CD8-positive, alpha-beta memory T cell (primary cell): ENCODE data around the gene CHIA. TPM values are rescaled to one million over a fixed set of nuclear protein-coding genes. Genes with fewer than 3 reads are reported as not detected.

Source experiments
- CTCF ChIA-PET: fragments of 350-600 bp; sonication (Branson Sonifier 250); formaldehyde crosslinking; loops from one replicate; lab custom pipeline; 2021; ENCODE audit warnings: antibody characterized with exemption; lab: Charles Lee
- POLR2A ChIA-PET: fragments of 350-600 bp; sonication (Branson Sonifier 250); formaldehyde crosslinking; loops from one replicate; lab custom pipeline; 2021; ENCODE audit warnings: antibody characterized with exemption; lab: Charles Lee
- DNase-seq, 5 donors: peaks; one replicate each; pipeline versions ENCODE4 v3.0.0 to v3.0.0-alpha.2; 2020 to 2022; ENCODE audit warnings: mixed read lengths in 1 of 5
- H3K27ac ChIP-seq: one replicate; pipeline ENCODE4 v1.7.0; 2013; ENCODE audit warnings: low read depth, mild to moderate bottlenecking, low read length, moderate library complexity
- H3K27me3 ChIP-seq: 2 replicates; pipeline ENCODE4 v1.7.0; 2013; ENCODE audit warnings: low read length, mild to moderate bottlenecking; ENCODE audit not compliant: insufficient read depth, poor library complexity, severe bottlenecking
- H3K36me3 ChIP-seq: 2 replicates; pipeline ENCODE4 v1.7.0; 2013; ENCODE audit warnings: mild to moderate bottlenecking, low read length, moderate library complexity; ENCODE audit not compliant: insufficient read depth
- H3K4me1 ChIP-seq: 2 replicates; pipeline ENCODE4 v1.7.0; 2013; ENCODE audit warnings: mild to moderate bottlenecking, low read length, moderate library complexity; ENCODE audit not compliant: insufficient read depth
- H3K4me3 ChIP-seq: 2 replicates; pipeline ENCODE4 v1.7.0; 2013; ENCODE audit warnings: mild to moderate bottlenecking, low read length
- H3K9me3 ChIP-seq: 2 replicates; pipeline ENCODE4 v1.7.0; 2013; ENCODE audit warnings: mild to moderate bottlenecking, low read length
- H3K27ac Mint-ChIP-seq, 8 donors: one replicate each; pipeline ENCODE4 v1.8.0; 2020 to 2021; ENCODE audit warnings: mixed read lengths in 8 of 8, mild to moderate bottlenecking in 6 of 8, inconsistent platforms in 3 of 8, moderate library complexity in 3 of 8
- H3K27me3 Mint-ChIP-seq, 2 donors: one replicate each; pipeline ENCODE4 v1.8.0; 2020 to 2021; ENCODE audit warnings: mixed read lengths in 2 of 2, mild to moderate bottlenecking in 1 of 2, moderate library complexity in 1 of 2
- H3K36me3 Mint-ChIP-seq, 3 donors: one replicate each; pipeline ENCODE4 v1.8.0; 2020 to 2021; ENCODE audit warnings: mixed read lengths in 3 of 3, inconsistent platforms in 1 of 3, mild to moderate bottlenecking in 1 of 3
- H3K4me1 Mint-ChIP-seq, 3 donors: one replicate each; pipeline ENCODE4 v1.8.0; 2020 to 2021; ENCODE audit warnings: mixed read lengths in 3 of 3, inconsistent platforms in 1 of 3, mild to moderate bottlenecking in 1 of 3
- H3K4me3 Mint-ChIP-seq, 7 donors: one replicate each; pipeline ENCODE4 v1.8.0; 2020 to 2021; ENCODE audit warnings: mixed read lengths in 7 of 7, mild to moderate bottlenecking in 6 of 7, moderate library complexity in 4 of 7, inconsistent platforms in 2 of 7
- H3K9me3 Mint-ChIP-seq, 5 donors: one replicate each; pipeline ENCODE4 v1.8.0; 2020 to 2022; ENCODE audit warnings: mixed read lengths in 5 of 5, mild to moderate bottlenecking in 3 of 5, moderate library complexity in 2 of 5, inconsistent platforms in 1 of 5
- polyA plus RNA-seq: library from polyadenylated mRNA; unstranded; fragments of 300-500 nt; fragmentation: Illumina TruSeq; gene quantifications from one replicate; pipeline ENCODE4 v1.2.3, GENCODE V29; 2021
- total RNA-seq, 2 experiments: library from RNA; stranded (reverse); gene quantifications; one replicate each; pipeline ENCODE4 v1.2.3, GENCODE V29; 2021

The CHIA gene
- total and polyA plus RNA-seq, 3 experiments from 2014 or later = not detected

- Mint-ChIP-seq H3K9me3 (peaks cover 0 to 2% (median 0%) of the 10 kb centered on the region in 5 donors), H3K27me3 (peaks cover 27 to 29% of the 10 kb centered on the region in 2 donors), H3K27ac (peak overlapping the region in 3 of 8 donors; percentile 12 to 73 (median 66)), H3K4me3 (peak overlapping the region in 6 of 7 donors; percentile 22 to 70 (median 54)), H3K4me1 (peaks cover 15 to 42% (median 32%) of the 10 kb centered on the region in 3 donors), H3K36me3 (peaks cover 0 to 10% (median 0%) of the 10 kb centered on the region in 3 donors)
- Histone ChIP-seq H3K36me3 (no peaks in the 10 kb centered on the region), H3K27ac (no peak overlapping the region), H3K9me3 (no peaks in the 10 kb centered on the region), H3K4me3 (no peak overlapping the region), H3K4me1 (peaks cover 8% of the 10 kb centered on the region), H3K27me3 (peaks cover 15% of the 10 kb centered on the region)
- ChIA-PET CTCF (interaction anchor here (0.9 kb wide), 1 partner anchor 20 kb away, joined by 3 read pairs; no protein-coding TSS in a partner anchor), POLR2A (no interaction called here)
- DNase-seq = no peak
Observed at GRCh38 chr1:111275079-111275478, 15.6 kb upstream of the CHIA start.

DNA sequence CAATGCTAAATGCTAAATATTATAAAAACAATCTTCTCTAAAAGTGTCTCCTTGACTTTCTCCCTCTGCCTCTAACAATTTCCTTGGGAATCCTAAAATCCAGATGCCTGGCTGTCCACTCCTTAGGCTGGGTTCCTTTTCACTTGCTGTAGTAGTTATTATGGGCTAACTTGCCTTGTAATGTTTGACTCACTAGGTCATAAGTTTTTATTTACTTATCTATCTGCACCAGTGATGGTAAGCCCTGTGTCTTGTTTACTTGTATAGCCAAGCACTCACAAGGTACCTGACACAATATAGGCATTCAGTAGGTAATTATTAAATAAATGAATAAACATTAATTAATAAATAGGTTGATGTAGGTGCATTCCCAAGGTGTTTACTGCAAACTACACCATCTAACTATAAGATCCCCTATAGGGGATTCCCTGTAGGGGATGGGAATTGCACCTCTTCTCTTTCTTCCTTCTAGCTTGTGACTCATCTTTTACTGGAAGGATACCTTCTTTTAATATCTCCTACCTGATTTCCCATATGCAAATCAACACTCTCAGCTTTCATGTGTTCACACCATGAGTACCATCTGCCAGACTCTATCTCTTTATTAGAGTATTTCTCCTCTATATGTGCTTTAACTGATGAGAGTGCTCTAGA lies 14.7 kb upstream of the CHIA start:
- no peak overlapping the region for H3K27ac Mint-ChIP-seq
- peaks cover 15 to 39% (median 32%) of the 10 kb centered on the region in 3 donors for H3K4me1 Mint-ChIP-seq
- Histone ChIP-seq H3K4me3 (no peak overlapping the region), H3K27ac (no peak overlapping the region), H3K27me3 (peaks cover 7% of the 10 kb centered on the region), H3K4me1 (peaks cover 6% of the 10 kb centered on the region), H3K9me3 (no peaks in the 10 kb centered on the region), H3K36me3 (no peaks in the 10 kb centered on the region)
- peaks cover 0 to 2% (median 0%) of the 10 kb centered on the region in 5 donors for H3K9me3 Mint-ChIP-seq
- ChIA-PET CTCF (no interaction called here), POLR2A (no interaction called here)
- peaks cover 20 to 22% of the 10 kb centered on the region in 2 donors for H3K27me3 Mint-ChIP-seq
- no peak for DNase-seq
- H3K36me3 Mint-ChIP-seq = peaks cover 0 to 10% (median 0%) of the 10 kb centered on the region in 3 donors
- peak overlapping the region in 3 of 7 donors; percentile 2 to 10 (median 8) for H3K4me3 Mint-ChIP-seq

GRCh38 chr1:111279144-111279543 lies 11.5 kb upstream of the CHIA start:
- DNase-seq = no peak
- CTCF ChIA-PET = no interaction called here

DNA sequence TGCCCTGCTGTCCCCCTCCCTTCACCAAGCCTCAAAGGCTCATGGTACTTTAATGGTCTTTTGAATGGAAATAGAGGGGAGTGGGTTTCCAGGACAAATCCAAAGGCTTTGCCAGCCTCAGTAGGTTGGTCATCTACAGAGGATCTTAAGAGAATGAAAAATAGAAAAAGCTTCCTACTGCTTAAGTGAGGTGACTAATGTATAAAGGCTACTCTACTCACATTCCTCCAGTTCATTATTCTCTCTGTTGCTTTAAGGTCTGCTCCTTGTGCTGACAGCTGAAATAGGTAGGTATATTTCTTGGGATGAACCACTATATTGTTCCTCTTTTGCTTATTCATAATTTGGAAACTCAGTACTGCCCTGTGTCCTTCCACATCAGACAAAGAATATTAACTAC lies 10.4 kb upstream of the CHIA start:
- H3K27me3 ChIP-seq = no peaks in the 10 kb centered on the region
- H3K4me3 ChIP-seq = no peak overlapping the region
- no peaks in the 10 kb centered on the region for H3K9me3 Mint-ChIP-seq
- no peak for DNase-seq
- peak overlapping the region in 1 of 8 donors; percentile 61 for H3K27ac Mint-ChIP-seq
- H3K4me3 Mint-ChIP-seq = no peak overlapping the region
- H3K36me3 ChIP-seq = no peaks in the 10 kb centered on the region
- no peaks in the 10 kb centered on the region for H3K9me3 ChIP-seq
- CTCF ChIA-PET = interaction anchor here (1.7 kb wide), 1 partner anchor 250 kb away, joined by 5 read pairs; no protein-coding TSS in a partner anchor
- POLR2A ChIA-PET = no interaction called here
- H3K4me1 ChIP-seq = no peaks in the 10 kb centered on the region
- H3K27me3 Mint-ChIP-seq = no peaks in the 10 kb centered on the region
- H3K36me3 Mint-ChIP-seq = no peaks in the 10 kb centered on the region
- no peak overlapping the region for H3K27ac ChIP-seq
- peaks cover 4 to 21% (median 21%) of the 10 kb centered on the region in 3 donors for H3K4me1 Mint-ChIP-seq

More at GRCh38 chr1:111279144-111279543, 11.5 kb upstream of the CHIA start:
- H3K27me3 ChIP-seq = no peaks in the 10 kb centered on the region
- Mint-ChIP-seq H3K27ac (peak overlapping the region in 2 of 8 donors; percentile 74 to 75), H3K36me3 (no peaks in the 10 kb centered on the region), H3K4me1 (peaks cover 11 to 32% (median 31%) of the 10 kb centered on the region in 3 donors), H3K27me3 (no peaks in the 10 kb centered on the region), H3K4me3 (no peak overlapping the region), H3K9me3 (no peaks in the 10 kb centered on the region)
- H3K36me3 ChIP-seq = no peaks in the 10 kb centered on the region
- no peak overlapping the region for H3K4me3 ChIP-seq
- H3K27ac ChIP-seq = no peak overlapping the region
- POLR2A ChIA-PET = no interaction called here
- no peaks in the 10 kb centered on the region for H3K9me3 ChIP-seq
- H3K4me1 ChIP-seq = no peaks in the 10 kb centered on the region

DNA sequence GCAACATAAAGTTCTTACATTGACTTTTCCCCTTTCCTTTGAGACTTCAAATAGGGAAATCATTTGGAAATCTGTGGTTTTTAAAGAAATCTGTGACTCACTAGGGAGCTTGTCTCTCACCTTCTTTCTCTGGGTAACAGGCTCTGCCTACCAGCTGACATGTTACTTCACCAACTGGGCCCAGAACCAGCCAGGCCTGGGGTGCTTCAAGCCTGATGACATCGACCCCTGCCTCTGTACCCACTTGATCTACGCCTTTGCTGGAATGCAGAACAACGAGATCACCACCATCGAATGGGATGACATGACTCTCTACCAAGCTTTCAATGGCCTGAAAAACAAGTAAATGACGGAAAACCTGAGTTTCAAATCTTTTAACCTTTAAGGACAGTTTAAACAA lies 9.2 kb upstream of the CHIA start:
- no peak overlapping the region for H3K4me3 Mint-ChIP-seq
- ChIA-PET POLR2A (no interaction called here), CTCF (interaction anchor here (1.0 to 1.7 kb wide), 3 partner anchors 56 to 251 kb away, joined by 3 to 5 read pairs (median 3); no protein-coding TSS in a partner anchor)

DNA sequence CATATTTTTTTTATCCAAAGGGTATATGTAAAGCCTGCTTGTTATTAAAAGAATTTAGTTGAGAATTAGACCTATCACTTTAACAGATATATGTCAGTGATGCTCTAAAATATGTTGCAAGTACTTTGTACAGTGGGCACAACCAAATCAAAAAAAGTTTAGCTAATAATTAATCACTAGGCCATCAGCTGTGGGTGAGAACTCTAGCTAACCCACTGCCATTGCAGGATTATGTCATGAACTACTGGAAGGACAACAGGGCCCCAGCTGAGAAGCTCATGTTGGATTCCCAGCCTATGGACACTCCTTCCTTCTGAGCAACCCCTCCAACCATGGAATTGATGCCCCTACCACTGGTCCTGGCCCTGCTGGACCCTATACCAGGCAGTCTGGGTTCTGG lies 6.8 kb upstream of the CHIA start:
- CTCF ChIA-PET = no interaction called here
- DNase-seq = no peak
- Histone ChIP-seq H3K9me3 (no peaks in the 10 kb centered on the region), H3K27ac (no peak overlapping the region), H3K4me3 (no peak overlapping the region), H3K36me3 (no peaks in the 10 kb centered on the region), H3K4me1 (no peaks in the 10 kb centered on the region), H3K27me3 (no peaks in the 10 kb centered on the region)
- POLR2A ChIA-PET = no interaction called here
- Mint-ChIP-seq H3K4me1 (peaks cover 3 to 6% (median 5%) of the 10 kb centered on the region in 3 donors), H3K9me3 (no peaks in the 10 kb centered on the region), H3K27ac (no peak overlapping the region), H3K36me3 (no peaks in the 10 kb centered on the region), H3K27me3 (no peaks in the 10 kb centered on the region), H3K4me3 (no peak overlapping the region)

More for the DNA sequence above, 9.2 kb upstream of the CHIA start:
- no peaks in the 10 kb centered on the region for H3K27me3 ChIP-seq
- Mint-ChIP-seq H3K9me3 (no peaks in the 10 kb centered on the region), H3K4me1 (peaks cover 3 to 11% (median 11%) of the 10 kb centered on the region in 3 donors), H3K36me3 (no peaks in the 10 kb centered on the region), H3K27ac (peak overlapping the region in 1 of 8 donors; percentile 66), H3K27me3 (no peaks in the 10 kb centered on the region)
- H3K4me3 ChIP-seq = no peak overlapping the region
- H3K4me1 ChIP-seq = no peaks in the 10 kb centered on the region
- DNase-seq = no peak
- H3K36me3 ChIP-seq = no peaks in the 10 kb centered on the region
- H3K27ac ChIP-seq = no peak overlapping the region
- no peaks in the 10 kb centered on the region for H3K9me3 ChIP-seq

DNA sequence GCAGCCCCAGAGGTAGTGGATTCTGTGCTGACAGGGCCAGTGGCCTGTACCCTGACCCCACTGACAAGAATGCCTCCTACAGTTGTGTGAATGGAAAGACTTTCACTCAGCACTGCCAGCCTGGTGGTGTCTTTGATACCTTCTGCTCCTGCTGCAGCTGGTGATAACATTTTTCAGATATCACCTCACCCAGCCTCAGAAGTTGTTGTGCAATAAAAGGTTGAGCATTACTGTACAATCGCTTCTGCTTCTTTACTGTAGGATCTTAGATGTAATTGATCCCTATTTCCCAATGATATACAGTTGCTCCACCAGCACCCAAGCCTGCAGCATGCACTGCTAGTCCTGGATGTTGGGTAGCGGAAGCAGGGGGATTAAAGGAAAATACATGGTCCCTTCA lies 4.8 kb upstream of the CHIA start:
- ChIA-PET CTCF (no interaction called here), POLR2A (no interaction called here)
- no peak for DNase-seq
- no peaks in the 10 kb centered on the region for H3K4me1 Mint-ChIP-seq
- no peaks in the 10 kb centered on the region for H3K36me3 Mint-ChIP-seq
- H3K9me3 Mint-ChIP-seq = no peaks in the 10 kb centered on the region
- Histone ChIP-seq H3K4me3 (no peak overlapping the region), H3K4me1 (no peaks in the 10 kb centered on the region), H3K27ac (no peak overlapping the region), H3K9me3 (no peaks in the 10 kb centered on the region), H3K36me3 (no peaks in the 10 kb centered on the region), H3K27me3 (no peaks in the 10 kb centered on the region)
- no peak overlapping the region for H3K4me3 Mint-ChIP-seq
- H3K27me3 Mint-ChIP-seq = no peaks in the 10 kb centered on the region
- H3K27ac Mint-ChIP-seq = no peak overlapping the region

DNA sequence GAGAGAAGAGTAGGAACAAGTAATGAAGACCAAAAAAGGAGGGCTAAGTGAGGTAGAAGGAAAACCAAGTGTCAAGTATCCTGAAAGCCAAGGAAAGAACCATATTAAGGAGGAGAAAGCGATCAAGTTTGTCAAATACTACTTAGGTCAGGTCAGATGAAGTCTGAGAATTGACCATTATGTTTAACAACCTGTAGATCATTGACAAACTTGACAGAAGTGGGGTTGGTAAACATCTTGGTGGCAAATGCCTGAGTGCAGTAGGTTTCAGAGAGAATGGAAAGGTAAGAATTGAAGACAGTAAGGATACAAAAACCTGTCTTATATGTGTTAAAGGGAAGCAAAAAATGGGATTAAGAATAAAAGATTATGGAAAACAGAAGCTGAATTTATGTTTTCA lies 3.7 kb upstream of the CHIA start:
- no peak overlapping the region for H3K4me3 ChIP-seq
- ChIA-PET POLR2A (no interaction called here), CTCF (no interaction called here)

More for the DNA sequence above, 3.7 kb upstream of the CHIA start:
- Histone ChIP-seq H3K4me1 (no peaks in the 10 kb centered on the region), H3K27ac (no peak overlapping the region), H3K27me3 (no peaks in the 10 kb centered on the region), H3K9me3 (no peaks in the 10 kb centered on the region), H3K36me3 (no peaks in the 10 kb centered on the region)
- Mint-ChIP-seq H3K4me3 (no peak overlapping the region), H3K9me3 (no peaks in the 10 kb centered on the region), H3K27ac (no peak overlapping the region), H3K36me3 (no peaks in the 10 kb centered on the region), H3K4me1 (no peaks in the 10 kb centered on the region), H3K27me3 (peaks cover 0 to 2% of the 10 kb centered on the region in 2 donors)
- DNase-seq = no peak
